Measurements from ENCODE around the gene RAD18. TPM values are rescaled to one million over a fixed set of nuclear protein-coding genes. Genes with fewer than 3 reads are reported as not detected.

Gene RAD18
- polyA plus RNA-seq, 1 experiment = 10.7 TPM

DNA sequence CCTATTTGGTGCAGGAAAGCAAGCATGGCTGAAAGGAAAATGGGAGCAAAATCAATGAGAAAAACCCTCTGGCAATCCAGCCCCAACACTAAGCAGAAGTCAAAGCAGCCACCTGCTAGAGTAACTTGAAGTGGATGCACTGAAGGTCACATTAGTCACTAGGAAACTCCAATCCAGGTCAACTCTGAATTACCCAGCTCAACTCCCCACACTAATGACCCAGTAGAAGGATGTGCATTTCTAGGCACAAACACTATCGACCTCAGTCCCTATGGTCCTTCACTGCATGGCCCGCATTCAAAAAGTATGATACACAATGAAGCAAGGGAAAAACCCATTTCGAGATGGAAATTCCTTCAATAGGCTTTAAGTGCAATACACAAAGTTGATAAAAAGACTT, 80.6 kb downstream of the RAD18 start:
- ChIA-PET CTCF (interaction anchor here (1.5 to 1.7 kb wide), 2 partner anchors 113 kb away, joined by 10 to 11 read pairs; partner anchors contain the start of gene OXTR), POLR2A (no interaction called here)
- TF ChIP-seq, protein P1, sequence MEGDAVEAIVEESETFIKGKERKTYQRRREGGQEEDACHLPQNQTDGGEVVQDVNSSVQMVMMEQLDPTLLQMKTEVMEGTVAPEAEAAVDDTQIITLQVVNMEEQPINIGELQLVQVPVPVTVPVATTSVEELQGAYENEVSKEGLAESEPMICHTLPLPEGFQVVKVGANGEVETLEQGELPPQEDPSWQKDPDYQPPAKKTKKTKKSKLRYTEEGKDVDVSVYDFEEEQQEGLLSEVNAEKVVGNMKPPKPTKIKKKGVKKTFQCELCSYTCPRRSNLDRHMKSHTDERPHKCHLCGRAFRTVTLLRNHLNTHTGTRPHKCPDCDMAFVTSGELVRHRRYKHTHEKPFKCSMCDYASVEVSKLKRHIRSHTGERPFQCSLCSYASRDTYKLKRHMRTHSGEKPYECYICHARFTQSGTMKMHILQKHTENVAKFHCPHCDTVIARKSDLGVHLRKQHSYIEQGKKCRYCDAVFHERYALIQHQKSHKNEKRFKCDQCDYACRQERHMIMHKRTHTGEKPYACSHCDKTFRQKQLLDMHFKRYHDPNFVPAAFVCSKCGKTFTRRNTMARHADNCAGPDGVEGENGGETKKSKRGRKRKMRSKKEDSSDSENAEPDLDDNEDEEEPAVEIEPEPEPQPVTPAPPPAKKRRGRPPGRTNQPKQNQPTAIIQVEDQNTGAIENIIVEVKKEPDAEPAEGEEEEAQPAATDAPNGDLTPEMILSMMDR (IDR thresholded peaks at IDR 0.05; ENCODE audit: low read depth, low read length) = no peak
- no peak overlapping the region for H3K4me3 ChIP-seq (ENCODE audit: low read depth, low read length)
- no peaks in the 10 kb centered on the region for H3K27me3 ChIP-seq (ENCODE audit: control insufficient read depth, insufficient read depth, low read length)
- H3K27ac ChIP-seq (ENCODE audit: low read depth, low read length) = no peak overlapping the region
- peaks cover 3% of the 10 kb centered on the region; the same call in 1 of the 2 replicates for H3K9me3 ChIP-seq (ENCODE audit: control insufficient read depth, insufficient read depth, low read length)
- DNase-seq (ENCODE audit: low read depth, low spot score) = no peak

DNA sequence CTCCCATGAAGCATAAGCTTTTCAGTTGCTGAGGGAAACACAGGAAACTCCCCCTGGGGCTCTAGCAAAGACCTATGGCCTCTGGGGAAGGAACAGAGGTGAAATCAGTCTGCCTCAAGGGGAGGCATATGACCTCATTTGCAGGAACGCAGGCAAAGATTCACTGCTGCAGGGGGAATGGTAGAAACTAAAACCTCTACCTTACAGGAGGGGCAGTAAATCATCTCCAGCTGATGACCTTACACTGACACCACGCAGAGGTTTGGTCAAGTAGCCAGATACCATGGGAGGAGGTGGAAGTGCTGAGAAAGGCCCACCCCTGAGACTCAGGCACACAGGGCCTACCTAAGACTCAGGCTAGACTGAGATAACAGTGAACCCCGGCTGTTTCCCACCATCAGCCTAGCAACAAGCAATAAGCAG, 81.1 kb downstream of the RAD18 start:
- Histone ChIP-seq H3K27ac (ENCODE audit: low read depth, low read length) (no peak overlapping the region), H3K9me3 (ENCODE audit: control insufficient read depth, insufficient read depth, low read length) (peaks cover 3% of the 10 kb centered on the region; the same call in 1 of the 2 replicates), H3K27me3 (ENCODE audit: control insufficient read depth, insufficient read depth, low read length) (no peaks in the 10 kb centered on the region), H3K4me3 (ENCODE audit: low read depth, low read length) (no peak overlapping the region)
- ChIA-PET POLR2A (no interaction called here), CTCF (interaction anchor here (1.5 kb wide), 1 partner anchor 113 kb away, joined by 11 read pairs; the partner anchor contains the start of gene OXTR)
- DNase-seq (ENCODE audit: low read depth, low spot score) = no peak
- TF ChIP-seq, protein P1 (IDR thresholded peaks at IDR 0.05; ENCODE audit: low read depth, low read length) = no peak

DNA sequence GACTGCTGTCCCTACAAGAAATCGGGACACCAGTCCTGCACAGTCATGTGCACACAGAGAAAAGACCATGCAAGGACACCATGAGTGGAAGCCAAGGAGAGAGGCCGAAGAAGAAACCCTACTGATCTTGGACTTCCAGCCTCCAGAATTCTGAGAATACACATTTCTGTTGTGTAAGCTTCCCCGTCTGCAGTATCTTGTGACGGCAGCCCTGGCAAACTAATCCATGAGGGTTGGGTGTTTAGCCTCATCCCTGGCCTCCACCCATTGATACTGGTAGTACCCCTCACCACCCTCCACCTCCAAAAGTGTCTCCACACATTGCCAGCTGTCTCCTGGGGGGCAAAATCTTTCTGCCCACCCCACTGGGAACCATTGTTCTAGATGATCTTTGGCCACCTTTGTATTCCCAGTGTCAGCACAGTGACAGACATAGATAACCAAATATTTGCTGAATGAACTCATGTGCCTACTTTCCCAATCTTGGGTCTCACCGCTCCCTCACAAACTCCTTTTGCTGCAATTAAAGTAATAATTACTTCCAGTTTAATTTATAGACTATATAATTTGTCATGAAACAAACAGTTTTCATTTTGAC, 83.8 kb downstream of the RAD18 start:
- Histone ChIP-seq H3K9me3 (ENCODE audit: control insufficient read depth, insufficient read depth, low read length) (peaks cover 3% of the 10 kb centered on the region; the same call in 1 of the 2 replicates), H3K27ac (ENCODE audit: low read depth, low read length) (no peak overlapping the region), H3K4me3 (ENCODE audit: low read depth, low read length) (no peak overlapping the region), H3K27me3 (ENCODE audit: control insufficient read depth, insufficient read depth, low read length) (no peaks in the 10 kb centered on the region)
- TF ChIP-seq, protein P1 (IDR thresholded peaks at IDR 0.05; ENCODE audit: low read depth, low read length) = no peak
- DNase-seq (ENCODE audit: low read depth, low spot score) = no peak
- ChIA-PET CTCF (no interaction called here), POLR2A (no interaction called here)

DNA sequence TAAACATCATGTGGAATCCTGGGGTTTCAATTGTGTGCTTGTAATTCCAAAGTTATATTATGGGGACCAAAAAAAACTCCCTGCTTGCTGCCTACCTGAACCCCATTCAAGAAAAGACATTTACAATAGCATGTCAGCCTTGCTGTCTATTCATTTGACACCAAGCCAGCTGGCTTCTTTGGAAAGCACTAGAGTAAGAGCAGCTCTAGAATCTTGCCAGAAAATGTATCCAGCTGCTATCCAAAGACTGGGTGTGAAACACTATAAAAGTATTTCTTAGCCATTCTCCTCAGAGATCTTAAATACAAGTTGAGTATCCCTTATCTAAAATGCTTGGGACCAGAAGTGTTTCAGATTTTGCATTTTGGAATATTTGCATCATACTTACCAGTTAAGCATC, 87.4 kb downstream of the RAD18 start:
- CTCF ChIA-PET = interaction anchor here (0.8 to 3.2 kb wide), 2 partner anchors 25 to 107 kb away, joined by 3 to 15 read pairs; partner anchors contain the start of gene OXTR
- peak; percentile 34 for DNase-seq (ENCODE audit: low read depth, low spot score)

DNA sequence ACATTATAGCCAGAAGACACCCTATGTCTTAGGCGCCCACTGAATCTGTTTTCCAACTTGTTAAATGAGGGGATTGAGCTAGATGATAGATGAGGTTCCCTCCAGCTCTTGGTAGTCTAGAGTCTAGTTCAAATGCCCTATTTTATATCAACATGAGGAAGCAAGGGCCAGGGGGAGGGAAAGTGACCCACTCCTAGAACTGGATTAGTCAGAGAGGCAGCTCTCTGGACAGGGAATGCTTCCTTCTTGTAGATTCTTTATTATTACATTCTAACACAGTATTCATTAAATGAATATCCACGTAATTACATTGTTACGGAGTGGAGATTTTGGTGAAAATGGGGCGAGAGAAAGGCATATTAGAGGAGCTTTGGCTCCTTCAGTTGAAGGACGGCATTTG, 89.5 kb downstream of the RAD18 start:
- Histone ChIP-seq H3K27me3 (ENCODE audit: control insufficient read depth, insufficient read depth, low read length) (no peaks in the 10 kb centered on the region), H3K9me3 (ENCODE audit: control insufficient read depth, insufficient read depth, low read length) (peaks cover 4% of the 10 kb centered on the region; the same call in 1 of the 2 replicates), H3K4me3 (ENCODE audit: low read depth, low read length) (no peak overlapping the region), H3K27ac (ENCODE audit: low read depth, low read length) (no peak overlapping the region)
- POLR2A ChIA-PET = no interaction called here
- TF ChIP-seq, protein P1 (IDR thresholded peaks at IDR 0.05; ENCODE audit: low read depth, low read length) = no peak
- DNase-seq (ENCODE audit: low read depth, low spot score) = no peak
- CTCF ChIA-PET = no interaction called here

More for the DNA sequence above, 87.4 kb downstream of the RAD18 start:
- Histone ChIP-seq H3K4me3 (ENCODE audit: low read depth, low read length) (no peak overlapping the region), H3K27me3 (ENCODE audit: control insufficient read depth, insufficient read depth, low read length) (no peaks in the 10 kb centered on the region), H3K27ac (ENCODE audit: low read depth, low read length) (no peak overlapping the region), H3K9me3 (ENCODE audit: control insufficient read depth, insufficient read depth, low read length) (no peaks in the 10 kb centered on the region)
- POLR2A ChIA-PET = interaction anchor here (0.6 to 1.2 kb wide), 2 partner anchors 13 to 39 kb away, joined by 4 read pairs; no protein-coding TSS in a partner anchor
- TF ChIP-seq, protein P1 (IDR thresholded peaks at IDR 0.05; ENCODE audit: low read depth, low read length) = no peak
